Natural killer cell treated with Interleukin-12 subunit alpha and Interleukin-12 subunit beta and Interleukin-15 and Interleukin-18, amount 100 ng/mL, for 72 hours (primary cell): ENCODE results near the gene NAP1L2. TPM values are rescaled to one million over a fixed set of nuclear protein-coding genes. Genes with fewer than 3 reads are reported as not detected.
"Not testable (repeated sequence)": the region's sequence is repeated elsewhere in the genome, so short reads cannot be mapped to it uniquely, and the experiment has no call there.

ENCODE experiments used
- ATAC-seq, 2 donors: fragments of 150-1000 bp; cut with Tn5 transposase in 1 of 2; sonication (Bioruptor Pico), chemical (Tn5 transposase) in 1 of 2; 2 replicates each; pipeline ENCODE4 v1.10.0; 2021
- DNase-seq: peaks from one replicate; pipeline ENCODE4 v3.0.0; 2022; ENCODE audit warnings: low spot score
- H3K27ac Mint-ChIP-seq, 2 donors: 1 replicate in 1 of 2; 2 replicates in 1 of 2; pipeline ENCODE4 v1.8.0; 2022; ENCODE audit warnings: mixed read lengths in 2 of 2, mild to moderate bottlenecking in 1 of 2, moderate library complexity in 1 of 2
- H3K27me3 Mint-ChIP-seq, 2 donors: 1 replicate in 1 of 2; 2 replicates in 1 of 2; pipeline ENCODE4 v1.8.0; 2022; ENCODE audit warnings: mixed read lengths in 2 of 2
- H3K36me3 Mint-ChIP-seq: one replicate; pipeline ENCODE4 v1.8.0; 2022; ENCODE audit warnings: mixed read lengths
- H3K4me1 Mint-ChIP-seq, 2 donors: 1 replicate in 1 of 2; 2 replicates in 1 of 2; pipeline ENCODE4 v1.8.0; 2022; ENCODE audit warnings: low read depth in 2 of 2, mixed read lengths in 2 of 2, mild to moderate bottlenecking in 1 of 2
- H3K4me3 Mint-ChIP-seq: one replicate; pipeline ENCODE4 v1.8.0; 2022; ENCODE audit warnings: mixed read lengths
- H3K9me3 Mint-ChIP-seq: 2 replicates; pipeline ENCODE4 v1.8.0; 2022; ENCODE audit warnings: mixed read lengths
- total RNA-seq, 2 donors: library from RNA; stranded (reverse); gene quantifications; one replicate each; pipeline ENCODE4 v1.2.3, GENCODE V29; 2022

Gene NAP1L2, protein sequence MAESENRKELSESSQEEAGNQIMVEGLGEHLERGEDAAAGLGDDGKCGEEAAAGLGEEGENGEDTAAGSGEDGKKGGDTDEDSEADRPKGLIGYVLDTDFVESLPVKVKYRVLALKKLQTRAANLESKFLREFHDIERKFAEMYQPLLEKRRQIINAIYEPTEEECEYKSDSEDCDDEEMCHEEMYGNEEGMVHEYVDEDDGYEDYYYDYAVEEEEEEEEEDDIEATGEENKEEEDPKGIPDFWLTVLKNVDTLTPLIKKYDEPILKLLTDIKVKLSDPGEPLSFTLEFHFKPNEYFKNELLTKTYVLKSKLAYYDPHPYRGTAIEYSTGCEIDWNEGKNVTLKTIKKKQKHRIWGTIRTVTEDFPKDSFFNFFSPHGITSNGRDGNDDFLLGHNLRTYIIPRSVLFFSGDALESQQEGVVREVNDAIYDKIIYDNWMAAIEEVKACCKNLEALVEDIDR
- total RNA-seq: 1 to 10 TPM; 1.1 to 2.0 TPM

- peak within 1 kb of the TSS; percentile 41 to 86 for H3K27ac Mint-ChIP-seq
- peak within 1 kb of the TSS; percentile 88 for H3K4me3 Mint-ChIP-seq
- no peak for DNase-seq
- H3K9me3 Mint-ChIP-seq: no peaks in the 10 kb centered on the region
- peaks cover 10 to 16% of the 10 kb centered on the region in 2 donors for H3K4me1 Mint-ChIP-seq
- peaks cover 27 to 29% of the 10 kb centered on the region in 2 donors for H3K27me3 Mint-ChIP-seq
- peak; percentile 74 to 91 for ATAC-seq
- peaks cover 7% of the 10 kb centered on the region for H3K36me3 Mint-ChIP-seq
These were observed at the start of gene NAP1L2 for GRCh38 chrX:73214426-73215094. TSS of gene NAP1L2 (minus strand) at chrX:73214851. CDS start at chrX:73214492, 359 bp downstream.

- DNase-seq: no peak
- no peak overlapping the region for H3K4me3 Mint-ChIP-seq
- ATAC-seq: no peak
- H3K27ac Mint-ChIP-seq: no peak overlapping the region
- H3K4me1 Mint-ChIP-seq: no peaks in the 10 kb centered on the region
- no peaks in the 10 kb centered on the region for H3K9me3 Mint-ChIP-seq
- no peaks in the 10 kb centered on the region for H3K36me3 Mint-ChIP-seq
- peaks cover 0 to 6% of the 10 kb centered on the region in 2 donors for H3K27me3 Mint-ChIP-seq
These were observed 48.3 kb upstream of the NAP1L2 start for GRCh38 chrX:73262991-73263390.

DNA sequence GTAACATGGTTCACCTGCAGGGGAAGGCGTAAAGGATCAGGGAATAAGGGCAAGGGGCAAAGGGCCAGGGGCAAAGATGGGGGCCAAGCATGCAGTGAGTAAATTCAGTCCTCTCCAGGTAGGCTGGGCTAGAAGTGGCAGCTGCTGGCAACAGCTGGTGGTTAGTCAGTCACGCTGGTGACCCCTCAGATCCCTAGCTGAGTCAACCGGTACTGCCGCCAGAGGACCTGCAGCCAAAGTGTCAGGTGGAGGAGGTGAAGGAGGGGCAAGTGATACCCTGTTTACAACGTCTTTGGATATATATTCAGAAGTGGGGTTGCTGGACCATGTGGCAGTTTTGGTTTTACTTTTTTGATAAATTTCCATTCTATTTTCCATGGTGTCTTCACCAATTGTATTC lies 24.6 kb upstream of the NAP1L2 start:
- no peak overlapping the region for H3K4me3 Mint-ChIP-seq
- H3K27ac Mint-ChIP-seq: no peak overlapping the region
- no peaks in the 10 kb centered on the region for H3K4me1 Mint-ChIP-seq
- DNase-seq (no peak), ATAC-seq (no peak)
- no peaks in the 10 kb centered on the region for H3K9me3 Mint-ChIP-seq
- H3K27me3 Mint-ChIP-seq: peaks cover 0 to 11% of the 10 kb centered on the region in 2 donors
- H3K36me3 Mint-ChIP-seq: no peaks in the 10 kb centered on the region

DNA sequence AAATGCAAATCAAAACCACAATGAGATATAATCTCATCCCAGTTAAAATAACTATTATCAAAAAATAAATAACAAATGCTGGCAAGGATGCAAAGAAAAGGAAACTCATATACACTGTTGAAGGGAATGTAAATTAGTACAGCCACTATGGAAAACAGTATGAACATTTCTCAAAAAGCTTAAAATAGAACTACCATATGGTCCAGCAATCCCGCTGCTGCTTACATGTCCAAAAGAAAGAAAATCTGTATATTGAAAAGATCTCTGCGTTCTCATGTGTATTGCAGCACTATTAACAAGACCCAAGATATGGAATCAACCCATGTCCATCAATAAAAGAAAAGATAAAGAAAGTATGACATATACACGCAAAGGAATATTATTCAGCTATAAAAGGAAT lies 3.0 kb upstream of the NAP1L2 start:
- ATAC-seq: no peak
- H3K27me3 Mint-ChIP-seq: peaks cover 29 to 37% of the 10 kb centered on the region in 2 donors
- peaks cover 7% of the 10 kb centered on the region for H3K36me3 Mint-ChIP-seq
- H3K27ac Mint-ChIP-seq: no peak overlapping the region
- no peaks in the 10 kb centered on the region for H3K9me3 Mint-ChIP-seq
- DNase-seq: no peak
- no peak overlapping the region for H3K4me3 Mint-ChIP-seq
- peaks cover 10 to 16% of the 10 kb centered on the region in 2 donors for H3K4me1 Mint-ChIP-seq

DNA sequence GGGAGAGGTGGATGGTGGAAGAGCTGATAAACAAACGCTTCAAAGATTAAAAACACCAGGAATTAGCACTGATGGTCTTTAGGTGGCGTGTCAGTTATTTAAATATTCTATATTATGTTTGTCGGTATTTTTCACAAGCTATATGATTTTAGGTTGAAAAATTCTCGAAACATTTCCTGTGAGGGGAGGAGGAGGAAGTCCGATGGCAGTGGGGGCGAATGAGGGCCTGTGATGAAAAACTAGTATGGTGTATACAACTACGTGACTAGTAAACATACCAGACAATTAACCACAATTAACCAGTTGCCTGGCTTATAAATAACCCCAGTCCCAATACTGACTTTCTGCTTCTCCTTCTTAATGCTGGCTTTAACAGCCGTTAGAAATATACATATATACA lies 595 bp upstream of the NAP1L2 start:
- Mint-ChIP-seq H3K27me3 (peaks cover 27 to 29% of the 10 kb centered on the region in 2 donors), H3K4me3 (peak overlapping the region; percentile 88), H3K27ac (peak overlapping the region; percentile 41 to 86), H3K36me3 (peaks cover 7% of the 10 kb centered on the region), H3K4me1 (peaks cover 10 to 16% of the 10 kb centered on the region in 2 donors), H3K9me3 (no peaks in the 10 kb centered on the region)
- no peak for ATAC-seq
- DNase-seq: no peak

- H3K9me3 Mint-ChIP-seq: no peaks in the 10 kb centered on the region
- H3K4me1 Mint-ChIP-seq: peaks cover 10 to 16% of the 10 kb centered on the region in 2 donors
- no peak for DNase-seq
- ATAC-seq: no peak
- peak overlapping the region; percentile 41 to 86 for H3K27ac Mint-ChIP-seq
- H3K36me3 Mint-ChIP-seq: peaks cover 7% of the 10 kb centered on the region
- peak overlapping the region; percentile 88 for H3K4me3 Mint-ChIP-seq
- H3K27me3 Mint-ChIP-seq: peaks cover 25 to 29% of the 10 kb centered on the region in 2 donors
These were observed 771 bp downstream of the NAP1L2 start for GRCh38 chrX:73213734-73214425.

- no peak for DNase-seq
- no peak for ATAC-seq
- H3K4me3 Mint-ChIP-seq: no peak overlapping the region
- no peaks in the 10 kb centered on the region for H3K36me3 Mint-ChIP-seq
- peaks cover 7 to 22% of the 10 kb centered on the region in 2 donors for H3K27me3 Mint-ChIP-seq
- no peak overlapping the region for H3K27ac Mint-ChIP-seq
- peaks cover 5% of the 10 kb centered on the region for H3K9me3 Mint-ChIP-seq
- no peaks in the 10 kb centered on the region for H3K4me1 Mint-ChIP-seq
These were observed 8.3 kb downstream of the NAP1L2 start for GRCh38 chrX:73206366-73206765.

- Mint-ChIP-seq H3K27ac (no peak overlapping the region), H3K4me1 (no peaks in the 10 kb centered on the region), H3K9me3 (peaks cover 6% of the 10 kb centered on the region), H3K27me3 (peaks cover 0 to 2% of the 10 kb centered on the region in 2 donors), H3K36me3 (peaks cover 8% of the 10 kb centered on the region), H3K4me3 (no peak overlapping the region)
- ATAC-seq (no peak), DNase-seq (no peak)
These were observed 32.0 kb downstream of the NAP1L2 start for GRCh38 chrX:73182502-73183114.

DNA sequence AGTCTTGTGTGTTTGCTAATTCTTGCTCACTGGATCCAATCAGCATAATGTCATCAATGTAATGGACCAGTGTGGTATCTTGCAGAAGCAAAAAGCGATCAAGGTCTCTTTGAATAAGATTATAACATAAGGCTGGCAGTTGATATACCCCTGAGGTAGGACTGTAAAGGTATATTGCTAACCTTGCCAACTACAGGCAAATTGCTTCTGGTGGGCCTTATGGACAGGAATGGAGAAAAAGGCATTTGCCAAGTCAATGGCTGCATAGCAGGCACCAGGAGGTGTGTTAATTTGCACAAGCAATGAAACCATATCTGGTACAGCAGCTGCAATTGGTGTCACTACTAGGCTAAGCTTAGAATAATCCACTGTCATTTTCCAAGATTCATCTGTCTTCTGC lies 45.7 kb downstream of the NAP1L2 start:
- not testable (repeated sequence) for H3K4me3 Mint-ChIP-seq, H3K9me3 Mint-ChIP-seq, DNase-seq, ATAC-seq, H3K36me3 Mint-ChIP-seq, H3K27ac Mint-ChIP-seq, H3K4me1 Mint-ChIP-seq
- H3K27me3 Mint-ChIP-seq: peaks cover 0 to 10% of the 10 kb centered on the region in 2 donors

Other genes starting within 250 kb of the NAP1L2 start
- not detected for gene PABPC1L2B, start 211.9 kb downstream of the NAP1L2 start, total RNA-seq
- gene PABPC1L2A, start 135.3 kb downstream of the NAP1L2 start, total RNA-seq: not detected
- not detected for gene CDX4, start 232.2 kb upstream of the NAP1L2 start, total RNA-seq